ENCODE data around the gene KIF22.
A peak's percentile ranks its signal among the peaks of the same experiment; 100 is the strongest.
"Not testable (repeated sequence)": the region's sequence is repeated elsewhere in the genome, so short reads cannot be mapped to it uniquely, and the experiment has no call there.

Gene KIF22

GRCh38 chr16:29790183-29790948 lies at the start of gene KIF22:
Gene KIF22, plus strand, starts transcription at chr16:29790751. Its CDS starts 9 bp downstream, at chr16:29790760.
- peak; percentile 100 for DNase-seq (ENCODE audit: low spot score)

GRCh38 chr16:29742683-29743275 lies 47.8 kb upstream of the KIF22 start:
- DNase-seq (ENCODE audit: low spot score), result no peak

DNA sequence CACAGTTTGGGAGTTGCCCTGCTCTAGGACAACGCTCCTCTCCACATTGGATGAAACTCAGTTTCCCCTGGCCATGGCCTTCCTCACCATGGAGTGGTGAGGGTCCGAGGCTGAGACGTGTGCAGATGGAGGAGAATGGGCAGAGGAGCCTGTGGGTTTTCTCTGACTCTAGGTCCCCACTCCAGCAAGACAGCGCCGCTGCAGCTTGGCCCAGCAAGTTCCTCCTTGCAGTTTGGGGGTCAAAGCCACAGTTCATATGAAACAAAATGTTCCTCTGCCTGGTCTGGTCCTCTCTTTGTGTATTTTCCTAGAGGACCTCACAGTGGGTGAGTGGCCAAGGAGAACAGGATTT lies 47.1 kb upstream of the KIF22 start:
- DNase-seq (ENCODE audit: low spot score), result no peak

DNA sequence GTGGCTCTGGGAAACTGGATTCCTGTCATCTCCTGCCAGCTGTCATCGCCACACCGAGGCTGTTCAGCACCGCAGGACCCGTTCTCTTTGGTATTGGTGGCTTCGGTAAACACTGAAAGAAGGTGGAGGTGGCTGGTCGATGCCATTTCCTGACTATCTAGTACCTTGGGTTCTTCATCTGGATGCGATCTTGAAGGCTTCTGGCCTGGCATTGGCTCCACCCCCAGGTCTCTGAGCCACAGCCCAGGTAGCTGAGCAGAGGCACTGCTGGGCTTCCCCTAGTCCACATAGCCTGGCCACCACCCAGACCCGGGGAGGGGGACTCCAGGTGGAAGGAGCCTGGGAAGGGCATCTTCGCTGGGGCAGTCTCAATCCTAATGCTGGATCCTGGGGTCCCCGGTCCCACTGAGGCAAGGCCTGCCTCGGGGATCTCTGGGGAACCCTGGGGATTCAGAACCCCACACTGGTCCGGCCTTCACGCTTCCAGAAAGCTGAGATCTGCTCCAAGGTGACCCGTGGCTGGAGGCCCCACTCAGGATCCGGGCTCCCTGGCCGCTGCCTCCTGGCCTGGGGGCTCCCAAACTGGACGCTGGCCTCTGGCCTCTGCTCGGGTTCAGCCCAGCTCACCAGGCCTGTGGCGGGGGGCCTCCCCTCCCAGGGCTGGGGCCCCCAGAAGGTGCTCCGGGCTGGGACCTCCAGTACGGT lies 46.6 kb upstream of the KIF22 start:
- peak; percentile 56 for DNase-seq (ENCODE audit: low spot score)

GRCh38 chr16:29744541-29745101 lies 45.9 kb upstream of the KIF22 start:
- DNase-seq (ENCODE audit: low spot score), result peak; percentile 21

GRCh38 chr16:29745121-29745852 lies 45.3 kb upstream of the KIF22 start:
- peak; percentile 64 for DNase-seq (ENCODE audit: low spot score)

DNA sequence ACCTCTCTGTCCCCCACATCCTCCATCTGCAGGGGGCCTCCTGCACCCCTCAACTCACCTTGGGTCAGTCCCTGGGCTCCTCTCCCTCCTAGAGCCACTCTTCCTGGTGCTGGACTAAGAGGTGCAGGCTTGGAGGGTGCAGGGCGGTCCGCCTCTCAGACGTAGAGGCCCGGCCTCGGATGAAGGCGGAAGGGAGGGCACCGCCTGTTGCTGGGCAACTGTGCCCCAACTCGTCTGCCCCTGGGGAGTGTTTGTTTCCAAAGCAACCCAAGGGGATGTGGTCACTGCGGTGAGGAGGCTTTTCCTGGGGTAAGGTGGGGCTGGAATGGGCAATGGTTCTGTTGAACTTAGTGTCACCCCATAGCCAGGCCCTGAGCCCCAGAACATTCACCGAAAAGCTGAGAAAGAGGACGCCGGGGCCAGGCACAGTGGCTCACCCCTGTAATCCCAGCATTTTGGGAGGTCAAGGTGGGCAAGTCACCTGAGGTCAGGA lies 44.7 kb upstream of the KIF22 start, which contains the start of gene C16orf54:
Gene C16orf54, minus strand, starts transcription at position 138 of the 493 bp plus-strand sequence. CDS start 1,039 bp downstream, outside the sequence.
- peak; percentile 97 for DNase-seq (ENCODE audit: low spot score)

- DNase-seq (ENCODE audit: low spot score), result not testable (repeated sequence)
These were observed 44.0 kb upstream of the KIF22 start for GRCh38 chr16:29746518-29746917.

- DNase-seq (ENCODE audit: low spot score), result no peak
These were observed 42.4 kb upstream of the KIF22 start for GRCh38 chr16:29747947-29748759.

GRCh38 chr16:29748760-29749149 lies 41.8 kb upstream of the KIF22 start:
- DNase-seq (ENCODE audit: low spot score), result not testable (repeated sequence)

GRCh38 chr16:29753516-29753915 lies 37.0 kb upstream of the KIF22 start:
- DNase-seq (ENCODE audit: low spot score), result no peak

- no peak for DNase-seq (ENCODE audit: low spot score)
These were observed 33.9 kb upstream of the KIF22 start for GRCh38 chr16:29756654-29757053.

DNA sequence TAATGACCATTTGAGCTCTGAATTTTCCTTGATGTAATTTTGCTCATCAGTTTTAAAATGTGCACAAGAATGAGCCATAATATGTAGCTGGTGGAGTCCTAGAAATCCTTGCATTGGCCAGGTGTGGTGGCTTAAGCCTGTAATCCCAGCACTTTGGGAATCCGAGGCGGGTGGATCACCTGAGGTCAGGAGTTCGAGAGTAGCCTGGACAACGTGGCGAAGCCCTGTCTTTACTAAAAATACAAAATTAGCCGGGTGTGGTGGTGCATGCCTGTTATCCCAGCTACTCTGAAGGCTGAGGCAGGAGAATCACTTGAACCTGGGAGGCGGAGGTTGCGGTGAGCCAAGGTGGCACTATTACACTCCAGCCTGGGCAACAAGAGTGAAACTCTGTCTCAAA lies 33.5 kb upstream of the KIF22 start:
- DNase-seq (ENCODE audit: low spot score), result not testable (repeated sequence)

GRCh38 chr16:29757950-29758466 lies 32.5 kb upstream of the KIF22 start:
- DNase-seq (ENCODE audit: low spot score), result no peak

DNA sequence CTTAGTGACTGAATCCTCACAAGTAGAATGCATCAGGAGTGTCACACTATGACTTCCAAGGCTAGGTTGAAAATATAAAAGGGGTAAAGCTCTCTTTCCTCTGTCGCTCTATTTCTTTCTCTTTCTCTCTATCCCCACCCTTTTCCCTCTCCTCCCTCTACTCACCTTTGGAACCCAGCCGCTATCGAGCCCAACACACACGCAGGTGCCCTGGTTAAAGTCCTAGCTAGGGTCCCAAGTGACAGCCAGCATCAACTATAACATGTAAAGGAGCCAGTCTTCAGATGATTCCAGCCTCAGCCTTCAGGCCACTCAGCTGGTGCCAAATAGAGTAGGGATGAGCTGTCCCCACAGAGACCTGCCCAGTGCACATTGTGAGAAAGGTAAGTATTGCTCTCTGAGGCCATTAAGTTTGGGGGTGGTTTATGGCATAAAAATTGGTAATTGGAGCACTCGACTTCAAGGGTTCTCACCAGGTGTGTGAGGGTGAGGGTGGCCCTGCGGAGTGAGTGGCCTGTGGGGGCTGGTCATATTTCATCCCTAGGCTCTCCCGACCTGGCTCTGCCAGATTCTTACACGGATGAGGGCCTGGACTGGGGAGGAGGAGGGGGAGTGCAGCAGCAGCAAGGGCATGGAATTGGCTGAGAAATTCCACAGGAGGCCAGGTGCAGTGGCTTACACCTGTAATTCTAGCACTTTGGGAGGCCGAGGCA lies 29.8 kb upstream of the KIF22 start:
- no peak for DNase-seq (ENCODE audit: low spot score)

DNA sequence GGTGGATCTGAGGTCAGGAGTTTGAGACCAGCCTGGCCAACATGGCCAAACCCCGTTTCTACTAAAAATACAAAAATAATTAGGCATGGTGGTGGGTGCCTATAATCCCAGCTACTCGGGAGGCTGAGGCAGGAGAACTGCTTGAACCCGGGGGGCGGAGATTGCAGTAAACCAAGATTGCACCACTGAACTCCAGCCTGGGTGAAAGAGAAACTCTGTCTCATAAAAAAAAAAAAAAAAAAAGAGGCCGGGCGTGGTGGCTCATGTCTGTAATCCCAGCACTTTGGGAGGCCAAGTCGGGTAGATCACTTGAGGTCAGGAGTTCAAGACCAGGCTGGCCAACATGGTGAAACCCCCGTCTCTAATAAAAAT lies 29.3 kb upstream of the KIF22 start:
- not testable (repeated sequence) for DNase-seq (ENCODE audit: low spot score)

DNA sequence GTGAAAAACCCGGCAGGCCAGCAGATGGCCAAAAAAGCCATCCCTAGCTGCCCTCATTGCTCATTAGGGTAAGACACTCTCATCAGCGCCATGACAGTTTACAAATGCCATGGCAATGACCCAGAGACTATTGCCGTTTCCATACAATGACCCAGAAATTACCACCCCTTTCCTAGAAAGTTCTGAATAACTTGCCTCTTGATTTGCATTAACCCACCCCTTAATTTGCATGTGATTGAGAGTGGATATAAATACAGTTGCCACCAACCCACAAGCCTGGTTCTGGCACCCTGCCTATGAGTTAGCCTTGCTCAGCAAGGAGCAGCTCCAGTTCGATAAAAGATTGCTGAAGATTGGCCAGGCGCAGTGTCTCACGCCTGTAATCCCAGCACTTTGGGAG lies 28.7 kb upstream of the KIF22 start:
- DNase-seq (ENCODE audit: low spot score), result no peak

- no peak for DNase-seq (ENCODE audit: low spot score)
These were observed 27.2 kb upstream of the KIF22 start for GRCh38 chr16:29763326-29763725.

- no peak for DNase-seq (ENCODE audit: low spot score)
These were observed 25.2 kb upstream of the KIF22 start for GRCh38 chr16:29765167-29766032.
